Epithelial cell of prostate (primary cell): ENCODE measurements around the gene HSPB6.
A peak's percentile ranks its signal among the peaks of the same experiment; 100 is the strongest.

ENCODE experiments used
- DNase-seq: peaks from one replicate; pipeline ENCODE4 v3.0.0-alpha.2; 2011; ENCODE audit warnings: low read depth, low spot score
- H3K27ac ChIP-seq: fragments of 450-650 bp; 2 replicates; pipeline ENCODE4 v1.5.1; 2017; ENCODE audit warnings: mild to moderate bottlenecking

HSPB6 gene

GRCh38 chr19:35768082-35768421 is 11.2 kb upstream of the HSPB6 start:
- DNase-seq, result no peak

GRCh38 chr19:35767288-35768081 is 10.7 kb upstream of the HSPB6 start:
- DNase-seq, result no peak
- no peak overlapping the region for H3K27ac ChIP-seq

More at GRCh38 chr19:35768082-35768421, 11.2 kb upstream of the HSPB6 start:
- H3K27ac ChIP-seq, result no peak overlapping the region

- no peak for DNase-seq
- no peak overlapping the region for H3K27ac ChIP-seq
Observed at GRCh38 chr19:35766571-35767104, 9.8 kb upstream of the HSPB6 start.

GRCh38 chr19:35764432-35765315 is 7.8 kb upstream of the HSPB6 start:
- no peak for DNase-seq
- H3K27ac ChIP-seq, result no peak overlapping the region

DNA sequence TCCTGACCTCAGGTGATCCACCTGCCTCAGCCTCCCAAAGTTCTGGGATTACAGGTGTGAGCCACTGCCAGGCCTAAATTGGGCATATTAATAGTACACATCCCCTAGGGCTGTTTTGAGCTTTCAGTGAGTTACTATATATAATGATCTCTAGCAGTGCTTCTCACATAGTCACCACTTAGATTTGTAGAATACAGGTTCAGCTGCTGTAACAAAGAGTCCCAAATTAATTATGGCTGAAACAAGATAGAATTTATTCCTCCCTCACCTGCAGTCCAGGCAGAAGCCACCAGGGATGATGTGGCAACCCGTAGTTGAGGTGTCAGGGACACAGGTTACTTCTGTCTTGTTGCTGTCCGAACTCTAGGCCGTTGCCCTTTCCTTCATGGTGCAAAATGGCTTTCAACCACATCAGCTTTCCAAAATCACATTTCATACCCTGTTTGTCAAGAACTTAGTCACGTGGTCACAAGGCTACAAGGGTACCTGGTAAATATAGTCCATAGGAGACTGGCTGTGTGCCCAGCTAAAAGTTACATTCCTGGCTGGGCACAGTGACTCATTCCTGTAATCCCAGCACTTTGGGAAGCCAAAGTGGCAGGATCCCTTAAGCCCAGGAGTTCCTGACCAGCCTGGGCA is 4.0 kb upstream of the HSPB6 start:
- no peak overlapping the region for H3K27ac ChIP-seq
- no peak for DNase-seq

GRCh38 chr19:35759697-35760096 is 2.9 kb upstream of the HSPB6 start:
- H3K27ac ChIP-seq, result no peak overlapping the region
- no peak for DNase-seq

- peak within 1 kb of the TSS; percentile 84 for H3K27ac ChIP-seq
- DNase-seq, result peak; percentile 98
Observed at GRCh38 chr19:35757749-35758608, 1.1 kb upstream of the HSPB6 start, which contains the start of gene PROSER3. Gene PROSER3 (plus strand): TSS chr19:35758176. CDS start chr19:35758216, 40 bp downstream.

- no peak for DNase-seq
- H3K27ac ChIP-seq, result peak overlapping the region; percentile 84
Observed at GRCh38 chr19:35757231-35757748, 461 bp upstream of the HSPB6 start.

DNA sequence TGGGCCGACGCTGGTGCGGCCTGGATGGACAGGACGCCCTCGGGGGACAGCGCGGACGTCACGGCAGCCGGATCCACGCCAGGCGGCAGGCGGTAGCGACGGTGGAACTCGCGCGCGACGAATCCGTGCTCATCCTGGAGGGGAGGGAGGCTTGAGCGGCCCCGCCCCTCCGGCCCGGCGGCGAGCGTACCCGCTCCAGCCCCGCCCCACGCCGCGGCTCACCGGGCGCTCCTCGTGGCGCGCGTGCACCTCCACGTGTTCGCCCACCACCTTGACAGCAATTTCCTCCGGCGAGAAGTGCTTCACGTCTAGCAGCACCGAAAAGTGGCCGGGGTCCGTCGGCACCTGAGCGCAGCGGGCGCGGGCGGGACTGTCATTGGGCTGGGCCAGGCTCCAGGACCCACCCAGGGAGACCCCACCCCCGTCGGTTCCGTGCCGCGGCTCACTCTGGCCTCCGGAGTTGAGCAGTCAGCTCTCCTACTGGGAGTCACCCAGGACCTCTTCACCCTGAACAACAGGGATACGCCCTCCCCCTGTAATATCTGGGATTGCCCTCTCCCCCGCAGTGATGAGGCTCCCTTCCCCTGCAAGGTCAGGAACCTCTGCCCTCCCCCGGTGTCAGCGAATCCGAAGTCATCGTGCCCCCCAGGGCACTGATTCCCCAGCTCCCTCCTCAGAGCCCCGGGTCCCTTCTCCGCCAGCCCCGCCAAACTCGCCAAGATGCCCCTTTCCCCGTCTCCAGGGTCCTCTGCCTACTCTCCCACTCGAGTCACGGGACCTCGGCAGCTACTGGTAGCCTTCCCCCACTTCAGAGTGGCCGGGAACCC is 1.1 kb downstream of the HSPB6 start:
- DNase-seq, result no peak
- H3K27ac ChIP-seq, result no peak overlapping the region

- no peak for DNase-seq
- no peak overlapping the region for H3K27ac ChIP-seq
Observed at GRCh38 chr19:35755131-35755549, 1.7 kb downstream of the HSPB6 start.

DNA sequence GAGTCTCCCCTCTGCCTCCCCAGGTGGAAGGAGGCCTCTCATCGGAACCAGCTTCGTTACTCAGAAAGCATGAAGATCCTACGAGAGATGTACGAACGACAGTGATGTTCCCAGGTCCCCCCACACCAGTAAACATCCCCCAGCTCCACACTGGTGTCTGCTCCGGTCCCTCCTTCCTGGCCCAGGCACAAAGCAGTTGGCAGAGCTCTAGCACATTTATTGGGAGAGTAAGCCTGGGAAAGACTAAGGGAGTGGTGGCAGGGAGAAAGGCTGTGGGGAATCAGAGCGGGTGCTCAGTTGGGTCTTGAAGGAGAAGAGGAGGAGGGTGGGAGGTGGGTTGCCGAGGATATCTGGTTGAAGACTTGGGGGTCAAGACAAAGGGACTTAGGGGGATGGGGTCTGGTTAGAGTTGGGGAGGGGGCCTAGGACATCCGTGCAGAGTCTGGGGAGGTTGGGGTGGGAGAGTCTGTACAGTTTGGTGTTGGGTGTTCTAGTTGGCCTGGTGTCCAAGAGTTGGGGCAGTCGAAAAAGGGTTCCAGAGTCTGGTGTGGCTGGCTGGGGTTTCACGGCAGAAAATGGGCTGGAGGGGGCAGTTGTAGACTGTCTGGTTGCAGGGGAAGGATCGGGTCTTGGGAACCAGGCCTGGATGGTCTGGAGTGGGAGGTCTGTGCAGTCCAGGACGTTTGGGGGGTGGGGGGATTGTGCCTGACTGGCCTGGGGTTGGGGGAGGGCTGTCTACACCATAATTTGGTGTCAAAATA is 2.3 kb downstream of the HSPB6 start:
- DNase-seq, result no peak
- H3K27ac ChIP-seq, result no peak overlapping the region

- no peak overlapping the region for H3K27ac ChIP-seq
- no peak for DNase-seq
Observed at GRCh38 chr19:35753634-35754369, 3.0 kb downstream of the HSPB6 start.

DNA sequence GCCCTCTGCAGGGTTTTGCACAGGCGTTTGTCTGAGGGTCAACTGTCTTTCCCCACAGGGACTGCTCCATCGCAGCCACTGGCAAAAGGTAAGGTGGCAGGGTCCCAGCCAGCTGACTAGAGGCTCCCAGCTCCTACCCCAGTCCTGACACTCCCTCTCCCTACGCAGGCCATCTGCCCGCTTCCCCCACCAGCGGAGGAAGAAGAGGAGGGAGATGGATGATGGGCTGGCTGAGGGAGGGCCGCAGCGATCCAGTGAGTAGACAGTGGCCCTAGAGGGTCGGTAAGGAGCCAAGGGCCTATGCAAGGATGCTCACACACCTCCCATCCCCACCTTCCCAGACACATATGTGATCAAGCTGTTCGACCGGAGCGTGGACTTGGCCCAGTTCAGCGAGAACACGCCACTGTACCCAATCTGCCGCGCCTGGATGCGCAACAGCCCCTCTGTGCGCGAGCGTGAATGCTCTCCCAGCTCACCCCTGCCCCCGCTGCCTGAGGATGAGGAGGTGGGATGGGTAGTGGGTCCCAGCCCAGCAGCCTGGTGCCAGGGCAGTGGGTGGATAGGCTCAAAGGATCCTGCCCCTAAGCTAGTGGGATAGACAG is 4.0 kb downstream of the HSPB6 start:
- DNase-seq, result no peak
- H3K27ac ChIP-seq, result no peak overlapping the region

DNA sequence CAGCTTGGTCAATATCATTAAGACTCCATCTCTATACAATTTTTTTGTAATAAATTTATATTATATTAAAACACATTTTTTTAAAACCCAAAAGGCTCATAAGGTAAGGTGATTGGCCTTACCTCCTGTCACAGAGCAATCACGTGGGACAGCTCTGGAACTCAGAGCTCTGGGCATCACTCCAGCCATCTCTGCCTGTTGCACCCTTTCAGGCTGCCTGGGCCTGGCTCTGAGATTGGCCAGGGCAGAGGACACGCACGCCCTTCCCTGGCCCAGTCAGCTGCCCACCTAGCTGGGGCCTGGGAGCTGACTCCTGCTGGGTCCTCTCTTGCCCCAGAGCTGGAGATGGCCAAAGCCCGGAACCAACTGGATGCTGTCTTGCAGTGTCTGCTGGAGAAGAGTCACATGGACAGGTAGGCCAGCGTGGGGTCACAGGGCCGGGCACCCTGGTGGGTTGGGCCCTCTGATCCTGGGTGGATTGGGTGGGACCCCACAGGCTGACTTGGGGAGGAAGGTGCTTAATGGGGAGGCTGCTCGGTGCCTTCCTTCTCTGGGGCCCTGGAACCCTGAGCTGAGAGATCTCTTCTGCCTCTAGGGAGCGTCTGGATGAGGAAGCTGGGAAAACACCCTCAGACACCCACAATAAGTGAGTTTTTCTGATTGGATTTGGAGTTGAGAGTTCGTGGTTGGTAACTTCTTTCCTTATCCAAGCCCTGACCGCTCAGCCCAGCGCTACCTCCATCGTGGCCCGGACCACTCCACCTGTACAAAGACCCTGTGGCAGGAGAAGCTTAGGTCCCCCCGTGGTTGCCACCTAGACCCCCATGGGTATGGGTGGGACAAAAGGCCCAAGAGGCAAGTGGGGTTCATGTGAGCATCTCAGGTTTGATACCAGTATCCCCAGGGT is 4.7 kb downstream of the HSPB6 start:
- no peak for DNase-seq
- no peak overlapping the region for H3K27ac ChIP-seq

GRCh38 chr19:35750167-35750566 is 6.7 kb downstream of the HSPB6 start:
- H3K27ac ChIP-seq, result no peak overlapping the region
- no peak for DNase-seq
